ENCODE data around the gene XAB2. TPM values are rescaled to one million over a fixed set of nuclear protein-coding genes. Genes with fewer than 3 reads are reported as not detected.

The XAB2 gene
- total RNA-seq, 4 donors from 2014 or later, result 29.6 to 51.2 (median 31.1) TPM

DNA sequence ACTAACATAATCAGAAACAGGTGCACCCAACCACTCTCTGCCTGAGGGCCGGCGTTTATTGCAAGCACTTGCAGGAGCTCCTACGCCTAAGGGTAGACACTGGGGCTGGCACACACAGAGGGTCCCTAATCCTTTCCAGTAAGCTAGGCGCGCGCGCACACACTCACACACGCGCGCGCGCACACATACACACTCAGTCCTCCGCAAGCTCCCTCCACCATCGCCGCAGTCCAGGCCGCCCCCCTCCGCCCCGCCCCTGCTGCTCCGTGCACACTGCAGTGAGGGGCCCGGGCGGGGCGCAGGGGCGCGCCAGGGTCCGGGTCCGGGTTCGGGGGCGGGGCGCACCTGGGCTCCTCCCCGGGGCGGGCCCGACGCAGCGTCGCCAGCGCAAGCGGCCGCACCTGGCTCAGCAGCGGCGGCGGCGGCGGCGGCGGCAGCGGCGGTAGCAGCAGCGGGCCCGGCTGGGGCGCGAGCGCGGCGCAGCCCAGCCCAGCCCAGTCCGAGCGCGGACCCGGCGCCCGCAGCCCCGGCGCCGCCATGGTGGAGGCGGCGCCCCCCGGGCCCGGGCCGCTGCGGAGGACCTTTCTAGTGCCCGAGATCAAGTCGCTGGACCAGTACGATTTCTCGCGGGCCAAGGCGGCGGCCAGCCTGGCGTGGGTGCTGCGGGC, 33.7 kb downstream of the XAB2 start, which contains the start of gene CAMSAP3:
CAMSAP3 (plus strand) TSS at position 398 of the 668 bp plus-strand sequence; CDS start at position 538, 140 bp downstream.
- intact Hi-C loops (cut with DNase I; ENCODE audit: low total_unique reads), result no loop called here
- no peak for TF ChIP-seq POLR2A (IDR thresholded peaks at IDR 0.05)
- TF ChIP-seq, protein P1, sequence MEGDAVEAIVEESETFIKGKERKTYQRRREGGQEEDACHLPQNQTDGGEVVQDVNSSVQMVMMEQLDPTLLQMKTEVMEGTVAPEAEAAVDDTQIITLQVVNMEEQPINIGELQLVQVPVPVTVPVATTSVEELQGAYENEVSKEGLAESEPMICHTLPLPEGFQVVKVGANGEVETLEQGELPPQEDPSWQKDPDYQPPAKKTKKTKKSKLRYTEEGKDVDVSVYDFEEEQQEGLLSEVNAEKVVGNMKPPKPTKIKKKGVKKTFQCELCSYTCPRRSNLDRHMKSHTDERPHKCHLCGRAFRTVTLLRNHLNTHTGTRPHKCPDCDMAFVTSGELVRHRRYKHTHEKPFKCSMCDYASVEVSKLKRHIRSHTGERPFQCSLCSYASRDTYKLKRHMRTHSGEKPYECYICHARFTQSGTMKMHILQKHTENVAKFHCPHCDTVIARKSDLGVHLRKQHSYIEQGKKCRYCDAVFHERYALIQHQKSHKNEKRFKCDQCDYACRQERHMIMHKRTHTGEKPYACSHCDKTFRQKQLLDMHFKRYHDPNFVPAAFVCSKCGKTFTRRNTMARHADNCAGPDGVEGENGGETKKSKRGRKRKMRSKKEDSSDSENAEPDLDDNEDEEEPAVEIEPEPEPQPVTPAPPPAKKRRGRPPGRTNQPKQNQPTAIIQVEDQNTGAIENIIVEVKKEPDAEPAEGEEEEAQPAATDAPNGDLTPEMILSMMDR (IDR thresholded peaks at IDR 0.05 in 4 of 5, conservative IDR thresholded peaks at IDR 0.05 in 1 of 5), result no peak

DNA sequence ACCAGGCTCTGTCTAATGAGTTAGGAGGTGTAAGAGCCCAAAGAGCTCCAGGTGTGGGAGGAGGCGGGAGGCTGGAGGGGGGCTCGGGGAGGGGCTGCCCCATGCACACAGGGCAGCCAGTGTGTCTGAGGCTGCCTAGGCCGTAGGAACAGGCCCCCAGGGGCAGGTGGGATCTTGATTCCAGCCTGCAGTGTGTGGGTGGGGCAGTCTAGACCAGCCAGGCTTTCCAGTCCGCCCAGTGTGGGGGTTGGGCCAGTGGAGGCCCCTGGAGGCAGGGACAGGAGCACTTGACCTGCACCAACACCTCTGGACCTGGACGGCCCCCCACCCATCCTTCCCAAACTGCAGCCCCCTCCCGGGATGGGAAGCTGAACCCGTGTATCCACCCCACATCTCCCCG, 39.1 kb downstream of the XAB2 start:
- TF ChIP-seq, protein P1 (IDR thresholded peaks at IDR 0.05 in 4 of 5, conservative IDR thresholded peaks at IDR 0.05 in 1 of 5), result no peak
- TF ChIP-seq POLR2A (IDR thresholded peaks at IDR 0.05), result no peak
- ATAC-seq (no peak), DNase-seq (no peak)
- Histone ChIP-seq H3K4me1 (no peaks in the 10 kb centered on the region), H3K9me3 (no peaks in the 10 kb centered on the region), H3K36me3 (no peaks in the 10 kb centered on the region), H3K27ac (no peak overlapping the region), H3K4me3 (no peak overlapping the region), H3K27me3 (peaks cover 18 to 24% (median 20%) of the 10 kb centered on the region in 3 donors)
- intact Hi-C loops (cut with DNase I; ENCODE audit: low total_unique reads) (no loop called here), in situ Hi-C loops (cut with MboI; ENCODE audit: low sequenced_read_pairs in 4 of 4) (no loop called here)

More for the DNA sequence above, 33.7 kb downstream of the XAB2 start, which contains the start of gene CAMSAP3:
- Histone ChIP-seq H3K4me3 (no peak within 1 kb of the TSS), H3K36me3 (no peaks in the 10 kb centered on the region), H3K4me1 (no peaks in the 10 kb centered on the region), H3K27me3 (peaks cover 40 to 43% (median 43%) of the 10 kb centered on the region in 3 donors), H3K9me3 (no peaks in the 10 kb centered on the region), H3K27ac (no peak within 1 kb of the TSS)
- DNase-seq, result no peak
- ATAC-seq, result no peak
- in situ Hi-C loops (cut with MboI; ENCODE audit: low sequenced_read_pairs in 4 of 4), result no loop called here

DNA sequence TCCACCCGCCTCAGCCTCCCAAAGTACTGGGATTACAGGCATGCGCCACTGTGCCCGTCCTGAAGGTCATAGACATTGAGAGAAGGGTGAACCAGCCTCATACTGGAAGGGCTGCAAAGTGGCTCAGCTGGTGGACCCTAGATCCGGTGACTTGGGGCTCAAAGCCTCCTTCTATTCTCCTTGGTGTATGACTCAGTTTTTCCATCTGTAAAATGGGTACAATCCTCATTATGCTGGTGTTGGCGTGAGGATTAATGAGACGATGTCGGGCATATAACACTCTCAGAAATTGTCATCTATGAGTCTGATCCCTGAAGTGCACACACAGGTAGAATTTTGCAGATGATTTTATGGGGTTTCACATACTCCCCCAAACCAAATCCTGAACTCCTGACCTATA, 39.5 kb downstream of the XAB2 start:
- TF ChIP-seq, protein P1 (IDR thresholded peaks at IDR 0.05 in 4 of 5, conservative IDR thresholded peaks at IDR 0.05 in 1 of 5), result no peak
- TF ChIP-seq POLR2A (IDR thresholded peaks at IDR 0.05), result no peak
- no peak for DNase-seq
- H3K36me3 ChIP-seq, result no peaks in the 10 kb centered on the region
- no peak overlapping the region for H3K4me3 ChIP-seq
- no peaks in the 10 kb centered on the region for H3K9me3 ChIP-seq
- intact Hi-C loops (cut with DNase I; ENCODE audit: low total_unique reads), result no loop called here
- H3K27ac ChIP-seq, result no peak overlapping the region
- in situ Hi-C loops (cut with MboI; ENCODE audit: low sequenced_read_pairs in 4 of 4), result no loop called here
- no peaks in the 10 kb centered on the region for H3K4me1 ChIP-seq
- H3K27me3 ChIP-seq, result peaks cover 14 to 20% (median 16%) of the 10 kb centered on the region in 3 donors
- ATAC-seq, result no peak

DNA sequence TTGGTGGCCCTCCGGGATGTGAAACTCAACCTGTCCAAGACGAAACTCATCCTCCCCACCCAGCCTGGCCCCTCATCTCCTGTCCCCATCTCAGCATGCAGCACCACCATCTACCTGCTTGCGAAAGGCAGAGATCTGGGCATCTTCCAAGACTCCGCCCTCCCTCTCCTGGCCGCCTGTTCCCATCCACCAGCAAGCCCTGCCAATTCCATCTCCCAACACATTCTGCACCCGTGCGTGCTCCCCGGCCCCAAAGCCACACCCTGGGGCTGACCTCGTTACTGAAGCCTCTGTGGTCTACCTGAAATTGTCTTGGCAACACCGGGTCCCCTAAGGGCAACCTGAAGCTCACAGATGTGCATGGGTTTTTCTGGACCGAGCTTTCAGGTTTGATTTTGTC, 46.9 kb downstream of the XAB2 start:
- no peak overlapping the region for H3K27ac ChIP-seq
- no peaks in the 10 kb centered on the region for H3K4me1 ChIP-seq
- DNase-seq (no peak), ATAC-seq (no peak)
- in situ Hi-C loops (cut with MboI; ENCODE audit: low sequenced_read_pairs in 4 of 4), result no loop called here
- H3K9me3 ChIP-seq, result no peaks in the 10 kb centered on the region
- no peaks in the 10 kb centered on the region for H3K27me3 ChIP-seq
- no peak overlapping the region for H3K4me3 ChIP-seq
- intact Hi-C loops (cut with DNase I; ENCODE audit: low total_unique reads), result no loop called here
- no peak for TF ChIP-seq POLR2A (IDR thresholded peaks at IDR 0.05)
- TF ChIP-seq, protein P1 (IDR thresholded peaks at IDR 0.05 in 4 of 5, conservative IDR thresholded peaks at IDR 0.05 in 1 of 5), result no peak
- no peaks in the 10 kb centered on the region for H3K36me3 ChIP-seq
